Stomach smooth muscle (tissue), 2 donors: ENCODE data around the gene MOB1A.
A peak's percentile ranks its signal among the peaks of the same experiment; 100 is the strongest.
"Not testable (repeated sequence)": the region's sequence is repeated elsewhere in the genome, so short reads cannot be mapped to it uniquely, and the experiment has no call there.

Experiments
- H3K27ac ChIP-seq: one replicate; pipeline ENCODE4 v1.7.0; 2013; ENCODE audit warnings: mild to moderate bottlenecking, low read length, inconsistent platforms
- H3K27me3 ChIP-seq, 2 donors: one replicate each; pipeline ENCODE4 v1.7.0; 2013; ENCODE audit warnings: low read length in 2 of 2; ENCODE audit not compliant: insufficient read depth in 2 of 2, control insufficient read depth in 1 of 2
- H3K36me3 ChIP-seq, 2 donors: one replicate each; pipeline ENCODE4 v1.7.0; 2013; ENCODE audit warnings: low read length in 2 of 2; ENCODE audit not compliant: control insufficient read depth in 2 of 2, insufficient read depth in 2 of 2
- H3K4me1 ChIP-seq: one replicate; pipeline ENCODE4 v1.7.0; 2013; ENCODE audit warnings: low read length; ENCODE audit not compliant: control insufficient read depth, insufficient read depth
- H3K4me3 ChIP-seq, 2 donors: one replicate each; pipeline ENCODE4 v1.7.0; 2013; ENCODE audit warnings: low read length in 2 of 2
- H3K9ac ChIP-seq, 2 donors: one replicate each; pipeline ENCODE4 v1.7.0; 2013; ENCODE audit warnings: low read length in 2 of 2, mild to moderate bottlenecking in 1 of 2
- H3K9me3 ChIP-seq, 2 donors: one replicate each; pipeline ENCODE4 v1.7.0; 2013; ENCODE audit warnings: low read length in 2 of 2; ENCODE audit not compliant: control insufficient read depth in 2 of 2
- donor health status: healthy.
- donor health status: Pancreatic carcinoma.

Gene MOB1A

GRCh38 chr2:74216642-74217041 lies 38.0 kb upstream of the MOB1A start:
- no peaks in the 10 kb centered on the region for H3K9me3 ChIP-seq
- no peak overlapping the region for H3K9ac ChIP-seq
- H3K27ac ChIP-seq = no peak overlapping the region
- H3K4me1 ChIP-seq = no peaks in the 10 kb centered on the region
- no peaks in the 10 kb centered on the region for H3K27me3 ChIP-seq
- no peak overlapping the region for H3K4me3 ChIP-seq
- no peaks in the 10 kb centered on the region for H3K36me3 ChIP-seq

- not testable (repeated sequence) for H3K27me3 ChIP-seq, H3K27ac ChIP-seq, H3K9me3 ChIP-seq, H3K9ac ChIP-seq, H3K4me3 ChIP-seq, H3K4me1 ChIP-seq, H3K36me3 ChIP-seq
These were observed 37.1 kb upstream of the MOB1A start for GRCh38 chr2:74215771-74216170.

- H3K9me3 ChIP-seq = no peaks in the 10 kb centered on the region
- no peaks in the 10 kb centered on the region for H3K27me3 ChIP-seq
- no peak overlapping the region for H3K4me3 ChIP-seq
- no peak overlapping the region for H3K27ac ChIP-seq
- H3K9ac ChIP-seq = no peak overlapping the region
- H3K4me1 ChIP-seq = no peaks in the 10 kb centered on the region
- H3K36me3 ChIP-seq = no peaks in the 10 kb centered on the region
These were observed 34.2 kb upstream of the MOB1A start for GRCh38 chr2:74212702-74213410.

- no peaks in the 10 kb centered on the region for H3K36me3 ChIP-seq
- no peak overlapping the region for H3K4me3 ChIP-seq
- H3K4me1 ChIP-seq = no peaks in the 10 kb centered on the region
- H3K27me3 ChIP-seq = no peaks in the 10 kb centered on the region
- no peak overlapping the region for H3K9ac ChIP-seq
- no peaks in the 10 kb centered on the region for H3K9me3 ChIP-seq
- no peak overlapping the region for H3K27ac ChIP-seq
These were observed 27.6 kb upstream of the MOB1A start for GRCh38 chr2:74206180-74206688.

GRCh38 chr2:74205596-74205995 lies 26.9 kb upstream of the MOB1A start:
- Histone ChIP-seq H3K36me3 (no peaks in the 10 kb centered on the region), H3K9me3 (no peaks in the 10 kb centered on the region), H3K4me1 (no peaks in the 10 kb centered on the region), H3K4me3 (no peak overlapping the region), H3K27me3 (no peaks in the 10 kb centered on the region), H3K27ac (no peak overlapping the region), H3K9ac (no peak overlapping the region)

- Histone ChIP-seq H3K4me1 (no peaks in the 10 kb centered on the region), H3K9me3 (no peaks in the 10 kb centered on the region), H3K36me3 (no peaks in the 10 kb centered on the region), H3K9ac (no peak overlapping the region), H3K27me3 (no peaks in the 10 kb centered on the region), H3K27ac (no peak overlapping the region), H3K4me3 (no peak overlapping the region)
These were observed 26.4 kb upstream of the MOB1A start for GRCh38 chr2:74205113-74205512.

- H3K4me3 ChIP-seq = no peak overlapping the region
- H3K4me1 ChIP-seq = peaks cover 2% of the 10 kb centered on the region
- H3K27me3 ChIP-seq = no peaks in the 10 kb centered on the region
- H3K36me3 ChIP-seq = no peaks in the 10 kb centered on the region
- no peak overlapping the region for H3K27ac ChIP-seq
- H3K9me3 ChIP-seq = no peaks in the 10 kb centered on the region
- no peak overlapping the region for H3K9ac ChIP-seq
These were observed 25.8 kb upstream of the MOB1A start for GRCh38 chr2:74204436-74204835.

GRCh38 chr2:74201596-74201995 lies 22.9 kb upstream of the MOB1A start:
- no peak overlapping the region for H3K4me3 ChIP-seq
- no peaks in the 10 kb centered on the region for H3K36me3 ChIP-seq
- no peaks in the 10 kb centered on the region for H3K9me3 ChIP-seq
- no peak overlapping the region for H3K9ac ChIP-seq
- H3K27ac ChIP-seq = no peak overlapping the region
- H3K4me1 ChIP-seq = peaks cover 15% of the 10 kb centered on the region
- no peaks in the 10 kb centered on the region for H3K27me3 ChIP-seq

- Histone ChIP-seq H3K4me1 (peaks cover 15% of the 10 kb centered on the region), H3K36me3 (no peaks in the 10 kb centered on the region), H3K9ac (no peak overlapping the region), H3K27me3 (no peaks in the 10 kb centered on the region), H3K4me3 (no peak overlapping the region), H3K27ac (no peak overlapping the region), H3K9me3 (no peaks in the 10 kb centered on the region)
These were observed 22.5 kb upstream of the MOB1A start for GRCh38 chr2:74201196-74201595.

- no peaks in the 10 kb centered on the region for H3K9me3 ChIP-seq
- no peaks in the 10 kb centered on the region for H3K36me3 ChIP-seq
- no peak overlapping the region for H3K9ac ChIP-seq
- peaks cover 15% of the 10 kb centered on the region for H3K4me1 ChIP-seq
- H3K27ac ChIP-seq = no peak overlapping the region
- H3K4me3 ChIP-seq = peak overlapping the region; percentile 79 to 89
- no peaks in the 10 kb centered on the region for H3K27me3 ChIP-seq
These were observed 21.2 kb upstream of the MOB1A start for GRCh38 chr2:74199871-74200305.

GRCh38 chr2:74199275-74199701 lies 20.6 kb upstream of the MOB1A start:
- H3K4me1 ChIP-seq = peaks cover 15% of the 10 kb centered on the region
- H3K36me3 ChIP-seq = no peaks in the 10 kb centered on the region
- peak overlapping the region; percentile 70 for H3K27ac ChIP-seq
- peak overlapping the region; percentile 58 to 68 for H3K9ac ChIP-seq
- peak overlapping the region; percentile 79 to 89 for H3K4me3 ChIP-seq
- no peaks in the 10 kb centered on the region for H3K9me3 ChIP-seq
- no peaks in the 10 kb centered on the region for H3K27me3 ChIP-seq
